Astrocyte of the spinal cord (primary cell): ENCODE data around the gene RMND5A.

ENCODE experiments used
- DNase-seq: peaks from one replicate; pipeline ENCODE4 v3.0.0; 2011; ENCODE audit warnings: low read depth, low spot score
- H3K4me3 ChIP-seq: 2 replicates; pipeline ENCODE4 v1.5.1; 2011; ENCODE audit warnings: low read depth, mild to moderate bottlenecking, low read length, moderate library complexity
- in situ Hi-C: cut with HindIII; loops from 2 replicates; pipeline ENCODE4 v1.10.0; 2017; ENCODE audit warnings: low sequenced_read_pairs
- TF ChIP-seq, protein P1 (sequence below): IDR thresholded peaks from 2 replicates; pipeline ENCODE4 v1.5.1; 2012; ENCODE audit warnings: low read depth, mild to moderate bottlenecking, low read length, inconsistent platforms

RMND5A gene

DNA sequence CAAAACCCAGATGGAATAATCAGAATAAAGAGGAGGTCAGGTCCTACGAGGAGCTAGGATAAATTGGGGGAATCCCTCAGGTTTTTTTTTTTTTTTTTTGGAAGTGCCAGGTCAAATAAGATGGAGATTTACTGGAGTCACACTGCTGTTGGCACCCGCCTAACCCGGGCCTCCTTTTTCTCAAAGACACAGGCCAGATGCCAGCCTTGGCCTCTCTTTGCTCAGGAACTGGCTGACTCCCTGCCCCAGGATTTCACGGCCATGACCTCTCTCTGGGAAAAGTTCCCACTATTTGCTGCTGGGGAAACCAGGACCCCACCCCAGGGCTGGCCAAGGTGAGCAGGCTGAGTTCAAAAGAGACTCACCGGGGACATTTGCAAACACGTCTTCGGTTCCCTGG is 68.1 kb downstream of the RMND5A start:
- TF ChIP-seq, protein P1, sequence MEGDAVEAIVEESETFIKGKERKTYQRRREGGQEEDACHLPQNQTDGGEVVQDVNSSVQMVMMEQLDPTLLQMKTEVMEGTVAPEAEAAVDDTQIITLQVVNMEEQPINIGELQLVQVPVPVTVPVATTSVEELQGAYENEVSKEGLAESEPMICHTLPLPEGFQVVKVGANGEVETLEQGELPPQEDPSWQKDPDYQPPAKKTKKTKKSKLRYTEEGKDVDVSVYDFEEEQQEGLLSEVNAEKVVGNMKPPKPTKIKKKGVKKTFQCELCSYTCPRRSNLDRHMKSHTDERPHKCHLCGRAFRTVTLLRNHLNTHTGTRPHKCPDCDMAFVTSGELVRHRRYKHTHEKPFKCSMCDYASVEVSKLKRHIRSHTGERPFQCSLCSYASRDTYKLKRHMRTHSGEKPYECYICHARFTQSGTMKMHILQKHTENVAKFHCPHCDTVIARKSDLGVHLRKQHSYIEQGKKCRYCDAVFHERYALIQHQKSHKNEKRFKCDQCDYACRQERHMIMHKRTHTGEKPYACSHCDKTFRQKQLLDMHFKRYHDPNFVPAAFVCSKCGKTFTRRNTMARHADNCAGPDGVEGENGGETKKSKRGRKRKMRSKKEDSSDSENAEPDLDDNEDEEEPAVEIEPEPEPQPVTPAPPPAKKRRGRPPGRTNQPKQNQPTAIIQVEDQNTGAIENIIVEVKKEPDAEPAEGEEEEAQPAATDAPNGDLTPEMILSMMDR = no peak
- no peak for DNase-seq
- in situ Hi-C loops = no loop called here
- H3K4me3 ChIP-seq = no peak overlapping the region

DNA sequence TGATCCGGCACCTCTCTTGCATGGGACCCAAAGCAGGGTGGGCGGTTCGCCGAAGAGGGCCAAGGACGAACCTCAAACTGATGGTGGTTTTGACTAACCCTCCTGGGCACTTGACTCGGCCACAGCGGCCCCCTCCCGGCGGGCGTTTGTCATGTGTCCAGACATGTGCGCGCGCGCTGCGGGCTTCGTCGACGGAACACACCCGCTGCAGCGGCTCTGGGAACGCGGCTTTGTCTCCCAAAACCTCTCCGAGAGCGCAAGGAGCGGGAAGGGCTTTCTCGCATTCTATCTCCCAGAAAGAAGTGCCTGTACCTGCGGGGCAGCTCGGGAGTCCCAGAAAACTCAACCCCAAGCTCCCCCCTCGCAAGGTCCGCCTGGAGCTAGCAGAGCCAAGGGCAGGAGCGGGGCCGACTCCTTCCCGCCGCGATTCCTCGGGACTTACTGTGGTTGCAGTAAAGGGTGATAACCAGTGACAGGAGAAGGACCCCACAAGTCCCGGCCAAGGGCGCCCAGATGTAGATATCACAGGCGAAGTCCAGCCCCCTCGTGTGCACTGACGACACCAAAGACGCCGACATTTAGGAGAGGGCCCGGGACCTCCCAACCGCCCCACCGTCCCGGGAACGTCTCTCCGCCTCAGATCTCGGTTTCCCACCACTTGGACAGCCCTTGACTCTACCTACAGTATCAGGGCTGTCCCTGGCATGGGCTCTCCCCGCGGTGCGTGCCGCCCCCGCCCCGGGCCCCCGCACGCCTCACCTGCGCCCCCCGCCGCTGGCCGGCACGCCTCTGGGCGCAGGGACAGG is 69.0 kb downstream of the RMND5A start:
- H3K4me3 ChIP-seq = no peak overlapping the region
- in situ Hi-C loops = no loop called here
- no peak for DNase-seq
- TF ChIP-seq, protein P1 = no peak

DNA sequence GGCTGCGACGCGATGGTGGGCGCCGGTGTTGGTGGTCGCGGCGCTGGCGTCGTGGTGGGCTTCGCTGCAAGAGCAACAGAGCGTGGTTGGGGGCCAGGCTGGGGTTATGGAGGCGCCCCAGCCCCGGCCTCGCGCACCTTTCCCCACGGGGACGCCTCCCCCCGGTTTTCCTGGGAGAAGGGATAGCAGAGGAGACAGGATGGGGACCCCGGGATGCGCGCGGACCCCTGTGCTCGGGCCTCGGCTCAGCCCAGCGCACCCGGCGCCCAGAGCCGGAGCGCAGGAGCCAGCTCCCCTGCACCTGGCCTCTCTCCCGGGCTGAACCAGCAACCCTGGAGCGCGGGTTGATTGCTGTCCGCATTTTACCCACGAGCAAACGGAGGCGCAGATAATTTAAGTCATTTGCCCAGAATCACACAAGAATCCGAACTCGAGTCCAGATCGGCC is 69.6 kb downstream of the RMND5A start:
- TF ChIP-seq, protein P1 = no peak
- no peak overlapping the region for H3K4me3 ChIP-seq
- DNase-seq = no peak
- in situ Hi-C loops = no loop called here

DNA sequence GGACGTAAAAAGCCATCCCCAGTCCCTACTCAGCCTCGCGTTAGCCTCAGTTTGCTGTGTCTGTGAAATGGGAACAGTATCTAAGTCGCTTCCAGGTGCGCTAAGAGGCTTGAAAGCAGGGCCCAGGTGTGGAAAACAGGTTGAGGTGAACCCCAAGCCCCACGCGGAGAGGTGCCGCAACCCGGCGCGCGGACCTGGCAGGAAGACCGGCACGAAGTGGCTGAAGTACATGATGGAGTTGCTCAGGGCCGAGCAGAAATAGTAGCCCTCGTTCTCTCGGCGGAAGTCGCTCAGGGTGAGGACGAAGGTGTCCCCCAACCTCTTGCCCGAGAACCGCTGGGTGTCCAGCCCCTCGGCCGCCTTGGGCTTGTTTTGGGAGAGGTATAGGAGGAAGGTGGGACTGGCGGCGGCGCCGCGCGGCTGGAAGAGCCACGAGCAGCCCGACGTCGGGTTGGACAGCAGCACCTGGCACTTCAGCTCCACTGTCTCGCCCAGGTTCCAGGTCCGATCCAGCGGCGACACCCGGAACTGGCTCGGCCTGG is 70.1 kb downstream of the RMND5A start:
- TF ChIP-seq, protein P1 = no peak
- in situ Hi-C loops = no loop called here
- no peak overlapping the region for H3K4me3 ChIP-seq
- DNase-seq = no peak

DNA sequence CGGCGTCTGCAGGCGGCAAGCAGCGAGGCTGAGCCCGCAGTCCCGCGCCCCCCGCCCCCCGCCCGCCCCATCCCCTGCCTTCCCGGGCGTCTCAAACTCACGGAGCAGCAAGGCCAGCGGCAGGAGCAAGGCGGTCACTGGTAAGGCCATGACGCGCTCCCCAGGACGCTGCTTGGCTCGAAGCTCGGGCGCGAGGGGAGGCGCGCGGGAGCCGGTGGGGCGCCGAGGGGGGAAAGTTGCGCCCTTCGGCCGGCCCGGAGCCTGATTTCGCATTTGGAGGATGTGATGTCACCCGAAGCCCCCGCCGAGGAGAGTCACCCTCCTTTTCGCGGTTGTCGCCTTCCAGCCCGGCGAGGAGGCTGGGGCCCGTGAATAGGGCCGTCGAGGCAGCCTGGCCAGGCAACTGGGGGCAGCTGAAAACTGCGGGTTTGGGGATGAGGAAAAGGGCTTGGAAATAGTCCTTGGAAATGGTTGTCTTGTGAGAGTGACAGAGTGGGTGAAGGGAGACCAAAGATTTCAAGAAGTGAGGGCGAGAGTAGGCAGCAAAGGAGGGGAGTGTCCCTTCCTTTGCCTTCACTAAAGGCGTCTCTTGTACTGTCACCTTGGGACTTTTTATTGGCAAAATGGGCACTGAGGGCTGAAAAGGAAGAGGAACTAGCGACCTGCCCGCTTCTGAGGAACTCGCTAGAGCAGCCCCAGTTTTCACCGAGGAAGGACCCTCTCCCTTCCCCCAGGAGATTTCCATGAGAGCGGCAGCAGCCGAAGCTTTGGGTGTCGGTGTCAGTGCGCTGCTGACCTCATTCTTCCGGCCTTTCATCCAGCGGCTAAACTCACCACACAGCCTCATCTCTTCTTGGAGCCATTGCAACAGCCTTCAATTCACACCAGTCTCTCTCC is 70.8 kb downstream of the RMND5A start, which contains the start of gene CD8A:
TSS of gene CD8A (minus strand) at position 238 of the 897 bp plus-strand sequence. CDS start at position 150, 88 bp downstream.
- no peak within 1 kb of the TSS for H3K4me3 ChIP-seq
- DNase-seq = no peak
- TF ChIP-seq, protein P1 = no peak
- in situ Hi-C loops = no loop called here

DNA sequence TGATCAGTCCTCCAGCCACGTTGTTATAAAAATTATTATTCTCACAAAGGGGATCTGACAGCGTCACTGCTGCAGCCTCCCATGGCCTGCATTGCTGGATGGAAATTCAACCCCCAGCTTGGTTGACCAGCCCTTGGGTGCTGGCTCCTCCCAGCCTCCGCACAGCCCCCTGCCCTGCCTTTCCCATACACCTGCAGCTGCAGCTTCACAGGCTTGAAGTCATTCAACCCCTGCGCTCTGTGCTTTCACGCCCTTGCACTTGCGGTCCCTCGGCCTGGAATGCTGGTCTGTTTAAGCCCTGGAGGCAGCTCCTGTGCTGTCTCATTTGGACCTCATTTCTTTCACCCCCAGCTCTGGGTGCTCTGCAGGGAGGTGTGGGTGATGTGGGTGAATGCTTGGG is 71.5 kb downstream of the RMND5A start:
- TF ChIP-seq, protein P1 = no peak
- in situ Hi-C loops = no loop called here
- no peak overlapping the region for H3K4me3 ChIP-seq
- no peak for DNase-seq
